HG03571 (cell line): ENCODE measurements around the gene ZNF768.

Experiments
- ATAC-seq: cut with Tn5 transposase; IDR thresholded peaks from one replicate; pipeline ENCODE4 v1.9.1; 2021; ENCODE audit not compliant: unreplicated experiment

Gene ZNF768

DNA sequence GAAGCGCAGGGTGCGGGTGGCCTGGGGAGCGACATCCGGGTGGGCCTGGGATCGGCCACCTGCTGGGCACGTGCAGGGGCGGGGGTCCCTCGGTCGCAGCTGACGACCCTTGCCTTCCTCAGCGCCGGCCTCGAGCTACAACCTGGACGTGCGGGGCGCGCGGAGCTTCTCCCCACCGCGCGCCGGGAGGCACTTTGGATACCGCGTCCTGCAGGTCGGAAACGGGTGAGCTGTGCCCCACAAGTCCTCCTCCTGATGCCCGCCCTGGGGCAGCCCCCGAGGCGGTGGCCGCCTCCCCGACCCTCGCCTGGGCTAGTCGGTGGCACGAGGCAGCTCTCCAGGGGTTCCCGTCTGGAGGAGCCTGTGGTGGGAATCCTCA is 52.3 kb downstream of the ZNF768 start:
- ATAC-seq, result no peak
